ENCODE results near the gene CCKAR. TPM values are rescaled to one million over a fixed set of nuclear protein-coding genes. Genes with fewer than 3 reads are reported as not detected.

Gene CCKAR
- total and polyA plus RNA-seq, 10 of the 15 experiments (the other 5 are each of a cell fraction or from before 2014, with no cell fraction given) = not detected

GRCh38 chr4:26484516-26484915, 5.8 kb downstream of the CCKAR start:
- no peak overlapping the region for H3K4me2 ChIP-seq (ENCODE audit: control insufficient read depth, insufficient read depth)
- ChIA-PET POLR2A (no interaction called here), SMC1A (ENCODE audit: uncharacterized antibody, unreplicated experiment) (no interaction called here), RAD21 (ENCODE audit: unreplicated experiment) (no interaction called here), CTCF (no interaction called here)
- no peaks in the 10 kb centered on the region for H4K20me1 ChIP-seq (ENCODE audit: control insufficient read depth, insufficient read depth)
- no peak overlapping the region for H3K9ac ChIP-seq (ENCODE audit: control insufficient read depth, insufficient read depth, low read length)
- 54% methylated on average over 5 of the region's 5 CpGs for WGBS (ENCODE audit: insufficient coverage, insufficient replicate concordance, low lambda C conversion rate, missing lambda C conversion rate)
- no peaks in the 10 kb centered on the region for H3K9me3 ChIP-seq (replicated peaks; ENCODE audit: control insufficient read depth, insufficient read depth, low read length)
- intact Hi-C loops (cut with micrococcal nuclease; ENCODE audit: unreplicated experiment) = no loop called here
- H2AFZ ChIP-seq (ENCODE audit: control insufficient read depth, low read depth, low read length) = no peak overlapping the region
- BruUV-seq (replicated peaks) = no TSS peak
- H3K27ac ChIP-seq (ENCODE audit: control insufficient read depth, insufficient read depth) = no peak overlapping the region
- no peaks in the 10 kb centered on the region for H3K36me3 ChIP-seq (ENCODE audit: control insufficient read depth in 2 of 2, insufficient read depth in 2 of 2, low read length in 1 of 2)
- TF ChIP-seq WRNIP1 (IDR thresholded peaks at IDR 0.05; ENCODE audit: borderline replicate concordance, low read depth, low read length) (no peak), RB1 (IDR thresholded peaks at IDR 0.05; ENCODE audit: borderline replicate concordance) (no peak), E2F4 (IDR thresholded peaks at IDR 0.05; ENCODE audit: low read depth, low read length) (no peak), NFXL1 (IDR thresholded peaks at IDR 0.05; ENCODE audit: borderline replicate concordance) (no peak), RAD21 (IDR thresholded peaks at IDR 0.05; ENCODE audit: insufficient read depth, low read depth, low read length) (no peak), PBX3 (IDR thresholded peaks at IDR 0.05; ENCODE audit: insufficient replicate concordance, low read depth, low read length) (no peak), USF2 (IDR thresholded peaks at IDR 0.05; ENCODE audit: borderline replicate concordance, low read depth, low read length) (no peak), ZSCAN29 (IDR thresholded peaks at IDR 0.05) (no peak), BHLHE40 (IDR thresholded peaks at IDR 0.05; ENCODE audit: borderline replicate concordance in 1 of 2, low read depth in 2 of 2, low read length in 1 of 2) (no peak)
- in situ Hi-C loops (cut with MboI) = no loop called here
- ATAC-seq (no peak), FAIRE-seq (no peak), DNase-seq (ENCODE audit: low read depth, low spot score) (no peak)
- H3K79me2 ChIP-seq (ENCODE audit: control insufficient read depth, insufficient read depth, low read length) = no peaks in the 10 kb centered on the region
- no peak overlapping the region for H3K4me3 ChIP-seq
- H3K4me1 ChIP-seq (ENCODE audit: control insufficient read depth, insufficient read depth, low read length) = no peaks in the 10 kb centered on the region
- H3K27me3 ChIP-seq (replicated peaks in 1 of 2; ENCODE audit: control insufficient read depth in 2 of 2, insufficient read depth in 2 of 2, low read length in 1 of 2) = peaks cover 2 to 5% of the 10 kb centered on the region in 2 experiments; a peak in 1 of 4 replicates

Data from GM12878 (cell line).